ENCODE data around the gene UNC5C.

DNA sequence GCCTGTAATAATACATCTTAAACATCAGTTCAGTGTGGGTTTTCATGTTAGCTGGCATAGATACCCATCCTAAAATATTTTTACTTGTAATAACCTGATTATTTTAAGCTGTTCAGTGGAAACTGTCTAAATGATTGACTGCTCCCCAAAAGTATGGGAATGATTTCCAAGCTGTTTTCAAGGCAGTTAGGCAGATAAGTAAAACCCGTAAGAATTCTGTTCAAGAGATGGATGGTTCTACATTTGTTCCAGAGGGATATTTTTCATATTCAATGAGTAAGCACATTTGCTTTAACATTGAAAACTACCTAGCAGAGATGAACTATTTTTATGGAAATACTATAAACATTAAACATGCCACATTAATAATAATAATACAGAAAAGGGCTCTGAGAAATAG is 161.1 kb downstream of the UNC5C start:
- TF ChIP-seq, protein P1, sequence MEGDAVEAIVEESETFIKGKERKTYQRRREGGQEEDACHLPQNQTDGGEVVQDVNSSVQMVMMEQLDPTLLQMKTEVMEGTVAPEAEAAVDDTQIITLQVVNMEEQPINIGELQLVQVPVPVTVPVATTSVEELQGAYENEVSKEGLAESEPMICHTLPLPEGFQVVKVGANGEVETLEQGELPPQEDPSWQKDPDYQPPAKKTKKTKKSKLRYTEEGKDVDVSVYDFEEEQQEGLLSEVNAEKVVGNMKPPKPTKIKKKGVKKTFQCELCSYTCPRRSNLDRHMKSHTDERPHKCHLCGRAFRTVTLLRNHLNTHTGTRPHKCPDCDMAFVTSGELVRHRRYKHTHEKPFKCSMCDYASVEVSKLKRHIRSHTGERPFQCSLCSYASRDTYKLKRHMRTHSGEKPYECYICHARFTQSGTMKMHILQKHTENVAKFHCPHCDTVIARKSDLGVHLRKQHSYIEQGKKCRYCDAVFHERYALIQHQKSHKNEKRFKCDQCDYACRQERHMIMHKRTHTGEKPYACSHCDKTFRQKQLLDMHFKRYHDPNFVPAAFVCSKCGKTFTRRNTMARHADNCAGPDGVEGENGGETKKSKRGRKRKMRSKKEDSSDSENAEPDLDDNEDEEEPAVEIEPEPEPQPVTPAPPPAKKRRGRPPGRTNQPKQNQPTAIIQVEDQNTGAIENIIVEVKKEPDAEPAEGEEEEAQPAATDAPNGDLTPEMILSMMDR (IDR thresholded peaks at IDR 0.05; ENCODE audit: control extremely low read depth in 1 of 3, insufficient read depth in 1 of 3, low read depth in 1 of 3, low read length in 3 of 3) = no peak
- no peak for TF ChIP-seq SIRT6 (IDR thresholded peaks at IDR 0.05; ENCODE audit: low read length)
- TF ChIP-seq SIN3A (conservative IDR thresholded peaks at IDR 0.05 in 1 of 2, IDR thresholded peaks at IDR 0.05 in 1 of 2; ENCODE audit: low read depth in 1 of 2, low read length in 2 of 2) = no peak
- no peak for TF ChIP-seq EP300 (IDR thresholded peaks at IDR 0.05; ENCODE audit: borderline replicate concordance in 1 of 2, low read depth in 2 of 2, low read length in 2 of 2)
- no peak for TF ChIP-seq CREB1 (IDR thresholded peaks at IDR 0.05)
- TF ChIP-seq, protein P2, sequence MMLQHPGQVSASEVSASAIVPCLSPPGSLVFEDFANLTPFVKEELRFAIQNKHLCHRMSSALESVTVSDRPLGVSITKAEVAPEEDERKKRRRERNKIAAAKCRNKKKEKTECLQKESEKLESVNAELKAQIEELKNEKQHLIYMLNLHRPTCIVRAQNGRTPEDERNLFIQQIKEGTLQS (IDR thresholded peaks at IDR 0.05; ENCODE audit: insufficient read depth, low read depth, low read length) = no peak
